Fibroblast of lung (primary cell): Measurements from ENCODE around the gene IRF7.

Experiments used
- EZH2 ChIP-seq: IDR thresholded peaks from 2 replicates; pipeline ENCODE4 v1.5.1; 2012; ENCODE audit warnings: low read length, control low read depth, mild to moderate bottlenecking; ENCODE audit errors: missing control alignments
- TF ChIP-seq, protein P1 (sequence below), 2 donors: IDR thresholded peaks in 1 of 2; conservative IDR thresholded peaks in 1 of 2; 1 replicate in 1 of 2; 2 replicates in 1 of 2; pipeline ENCODE4 v1.5.1; 2011 to 2012; ENCODE audit warnings: low read length in 2 of 2, control low read depth in 1 of 2, inconsistent platforms in 1 of 2, low read depth in 1 of 2, mild to moderate bottlenecking in 1 of 2

DNA sequence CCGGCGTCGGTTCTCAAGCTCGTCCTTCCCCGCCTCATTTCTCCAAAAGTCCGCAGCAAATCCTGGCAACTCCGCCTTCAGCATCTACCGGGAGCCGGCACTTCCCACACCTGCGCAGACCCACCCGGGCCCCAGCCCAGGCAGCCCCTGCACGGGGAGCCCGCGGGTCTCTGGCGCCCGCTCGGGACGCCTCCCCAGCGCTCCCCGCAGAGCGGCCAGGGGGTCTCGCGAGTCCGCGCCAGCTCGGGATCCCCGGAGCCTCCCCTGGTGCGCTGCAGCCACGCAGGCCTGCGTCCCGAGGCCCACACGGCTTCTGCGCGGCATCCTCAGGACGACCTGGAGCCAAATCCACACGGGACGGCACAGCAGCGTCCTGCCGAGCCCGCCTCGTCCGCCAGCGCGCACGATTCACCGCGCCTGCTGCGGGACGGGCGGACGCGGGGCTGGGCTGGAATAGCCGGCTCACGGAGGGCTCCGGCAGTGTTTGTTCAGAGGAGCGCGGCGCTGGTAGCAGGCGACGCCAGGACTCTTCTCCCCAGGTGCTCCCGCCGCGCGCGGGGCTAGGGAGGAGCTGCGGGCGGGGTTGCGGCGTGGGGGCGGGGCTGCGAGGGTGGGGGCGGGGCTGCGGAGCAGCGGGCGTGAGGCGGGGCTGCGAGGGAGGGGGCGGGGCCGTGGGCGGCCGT lies 40.3 kb downstream of the IRF7 start:
- TF ChIP-seq, protein P1, sequence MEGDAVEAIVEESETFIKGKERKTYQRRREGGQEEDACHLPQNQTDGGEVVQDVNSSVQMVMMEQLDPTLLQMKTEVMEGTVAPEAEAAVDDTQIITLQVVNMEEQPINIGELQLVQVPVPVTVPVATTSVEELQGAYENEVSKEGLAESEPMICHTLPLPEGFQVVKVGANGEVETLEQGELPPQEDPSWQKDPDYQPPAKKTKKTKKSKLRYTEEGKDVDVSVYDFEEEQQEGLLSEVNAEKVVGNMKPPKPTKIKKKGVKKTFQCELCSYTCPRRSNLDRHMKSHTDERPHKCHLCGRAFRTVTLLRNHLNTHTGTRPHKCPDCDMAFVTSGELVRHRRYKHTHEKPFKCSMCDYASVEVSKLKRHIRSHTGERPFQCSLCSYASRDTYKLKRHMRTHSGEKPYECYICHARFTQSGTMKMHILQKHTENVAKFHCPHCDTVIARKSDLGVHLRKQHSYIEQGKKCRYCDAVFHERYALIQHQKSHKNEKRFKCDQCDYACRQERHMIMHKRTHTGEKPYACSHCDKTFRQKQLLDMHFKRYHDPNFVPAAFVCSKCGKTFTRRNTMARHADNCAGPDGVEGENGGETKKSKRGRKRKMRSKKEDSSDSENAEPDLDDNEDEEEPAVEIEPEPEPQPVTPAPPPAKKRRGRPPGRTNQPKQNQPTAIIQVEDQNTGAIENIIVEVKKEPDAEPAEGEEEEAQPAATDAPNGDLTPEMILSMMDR (conservative IDR thresholded peaks at IDR 0.05 in 1 of 2, IDR thresholded peaks at IDR 0.05 in 1 of 2; ENCODE audit: low read depth in 1 of 2, low read length in 2 of 2) = no peak
- TF ChIP-seq EZH2 = peak; percentile 7
